ENCODE results near the gene GLG1. TPM values are rescaled to one million over a fixed set of nuclear protein-coding genes. Genes with fewer than 3 reads are reported as not detected.
"Not testable (repeated sequence)": the region's sequence is repeated elsewhere in the genome, so short reads cannot be mapped to it uniquely, and the experiment has no call there.

The GLG1 gene
- total RNA-seq, 1 donor from 2014 or later: 110 TPM

GRCh38 chr16:74398212-74398895 is 208.6 kb downstream of the GLG1 start:
- intact Hi-C loops (cut with DNase I); DNase-seq (ENCODE audit: low spot score): not testable (repeated sequence)

Other genes starting within 250 kb of the GLG1 start
- not detected for gene NPIPB15, start 230.8 kb downstream of the GLG1 start, total RNA-seq
- gene CLEC18B, start 185.6 kb downstream of the GLG1 start, total RNA-seq: 0.38 TPM
- 5.8 TPM for gene RFWD3, start 59.8 kb upstream of the GLG1 start, total RNA-seq
- gene MLKL, start 93.7 kb upstream of the GLG1 start, total RNA-seq: 4.9 TPM
- not detected for gene FA2H, start 167.7 kb upstream of the GLG1 start, total RNA-seq